Smooth muscle cell (in vitro differentiated cells): ENCODE data around the gene TMEM126B. TPM values are rescaled to one million over a fixed set of nuclear protein-coding genes. Genes with fewer than 3 reads are reported as not detected.

Experiments used
- DNase-seq: peaks from one replicate; lab custom pipeline; 2025; ENCODE audit not compliant: unreplicated experiment; lab: John Stamatoyannopoulos, UW
- H2AFZ ChIP-seq: fragments of 200-600 bp; sonication (generic); 2 replicates; pipeline ENCODE4 v1.6.0; 2016; ENCODE audit warnings: antibody characterized with exemption, low read depth, mild to moderate bottlenecking
- H3F3A ChIP-seq: fragments of 200-600 bp; sonication (generic); 2 replicates; pipeline ENCODE4 v1.6.0; 2017; ENCODE audit warnings: antibody characterized with exemption, low read depth
- H3K27ac ChIP-seq: fragments of 200-600 bp; sonication (generic); 2 replicates; pipeline ENCODE4 v1.5.1; 2016; ENCODE audit warnings: low read depth, mild to moderate bottlenecking
- H3K27me3 ChIP-seq: fragments of 200-600 bp; sonication (generic); 2 replicates; pipeline ENCODE4 v1.6.1; 2016; ENCODE audit warnings: low read depth, mild to moderate bottlenecking
- H3K36me3 ChIP-seq: fragments of 200-600 bp; sonication (generic); 2 replicates; pipeline ENCODE4 v1.5.1; 2016; ENCODE audit warnings: low read depth
- H3K4me1 ChIP-seq: fragments of 200-600 bp; sonication (generic); 2 replicates; pipeline ENCODE4 v1.5.1; 2016; ENCODE audit warnings: low read depth
- H3K4me2 ChIP-seq: fragments of 200-600 bp; sonication (generic); 2 replicates; pipeline ENCODE4 v1.6.0; 2016; ENCODE audit warnings: mild to moderate bottlenecking
- H3K4me3 ChIP-seq: fragments of 200-600 bp; sonication (generic); 2 replicates; pipeline ENCODE4 v1.5.1; 2016; ENCODE audit warnings: mild to moderate bottlenecking
- H3K79me2 ChIP-seq: fragments of 200-600 bp; sonication (generic); 2 replicates; pipeline ENCODE4 v1.6.0; 2016; ENCODE audit warnings: low read depth, mild to moderate bottlenecking
- H3K9ac ChIP-seq: fragments of 200-600 bp; sonication (generic); 2 replicates; pipeline ENCODE4 v1.6.0; 2016; ENCODE audit warnings: low read depth
- H3K9me3 ChIP-seq: fragments of 200-600 bp; sonication (generic); replicated peaks from 2 replicates; pipeline ENCODE4 v1.5.1; 2016; ENCODE audit warnings: low read depth
- H4K20me1 ChIP-seq: fragments of 200-600 bp; sonication (generic); 2 replicates; pipeline ENCODE4 v1.6.0; 2016; ENCODE audit warnings: low read depth
- CTCF ChIP-seq: fragments of 200-600 bp; sonication (generic); IDR thresholded peaks from 2 replicates; pipeline ENCODE4 v1.5.1; 2017; ENCODE audit warnings: borderline replicate concordance, mild to moderate bottlenecking, antibody characterized with exemption; ENCODE audit not compliant: insufficient read depth, poor library complexity, severe bottlenecking
- whole genome bisulfite sequencing: methylation state at CpG from one replicate; pipeline ENCODE4 v1.1.7; 2016; ENCODE audit warnings: low lambda C conversion rate; 5-methylcytosine and 5-hydroxymethylcytosine counted together
- polyA plus RNA-seq: library from polyadenylated mRNA; unstranded; fragments of >200 nt; fragmentation: Nextera tagmentation; extraction: Ambion mirVana; gene quantifications from 2 replicates; pipeline ENCODE4 v1.2.1, GENCODE V29; 2016
- total RNA-seq: library from RNA; depleted of rRNA; stranded (reverse); fragments of >200 nt; gene quantifications from 2 replicates; pipeline ENCODE4 v1.2.3, GENCODE V29; 2014

Gene TMEM126B
- total and polyA plus RNA-seq, 2 experiments from 2014 or later = 49.7 to 76.8 TPM

GRCh38 chr11:85619499-85619898, 8.9 kb upstream of the TMEM126B start:
- H4K20me1 ChIP-seq = no peaks in the 10 kb centered on the region
- H3K36me3 ChIP-seq = no peaks in the 10 kb centered on the region
- no peaks in the 10 kb centered on the region for H3K27me3 ChIP-seq
- no peaks in the 10 kb centered on the region for H3F3A ChIP-seq
- no peak for TF ChIP-seq CTCF
- WGBS = 88% methylated on average over 6 of the region's 6 CpGs
- H3K27ac ChIP-seq = no peak overlapping the region
- no peak overlapping the region for H3K4me2 ChIP-seq
- no peak overlapping the region for H3K4me3 ChIP-seq
- H2AFZ ChIP-seq = no peak overlapping the region
- DNase-seq = no peak
- no peak overlapping the region for H3K9ac ChIP-seq
- H3K4me1 ChIP-seq = no peaks in the 10 kb centered on the region
- no peaks in the 10 kb centered on the region for H3K79me2 ChIP-seq
- no peaks in the 10 kb centered on the region for H3K9me3 ChIP-seq

GRCh38 chr11:85620256-85620655, 8.1 kb upstream of the TMEM126B start:
- Histone ChIP-seq H2AFZ (no peak overlapping the region), H3K4me3 (no peak overlapping the region), H3K27me3 (no peaks in the 10 kb centered on the region), H3K9ac (no peak overlapping the region), H3K36me3 (no peaks in the 10 kb centered on the region), H3K4me1 (no peaks in the 10 kb centered on the region), H3F3A (no peaks in the 10 kb centered on the region), H3K4me2 (no peak overlapping the region), H4K20me1 (no peaks in the 10 kb centered on the region), H3K9me3 (no peaks in the 10 kb centered on the region), H3K79me2 (no peaks in the 10 kb centered on the region), H3K27ac (no peak overlapping the region)
- DNase-seq = no peak
- WGBS = 95% methylated on average over 3 of the region's 3 CpGs
- no peak for TF ChIP-seq CTCF

- Histone ChIP-seq H3K9me3 (no peaks in the 10 kb centered on the region), H3K79me2 (peaks cover 26% of the 10 kb centered on the region), H3K36me3 (no peaks in the 10 kb centered on the region), H3K4me1 (peaks cover 22% of the 10 kb centered on the region), H3F3A (no peaks in the 10 kb centered on the region), H3K4me2 (peak overlapping the region; percentile 98), H3K27me3 (no peaks in the 10 kb centered on the region), H3K27ac (no peak overlapping the region), H3K4me3 (peak overlapping the region; percentile 63), H4K20me1 (no peaks in the 10 kb centered on the region), H3K9ac (no peak overlapping the region), H2AFZ (peak overlapping the region; percentile 93)
- DNase-seq = no peak
- 77% methylated on average over 2 of the region's 2 CpGs for WGBS
- no peak for TF ChIP-seq CTCF
Measured at GRCh38 chr11:85626496-85626895, 1.9 kb upstream of the TMEM126B start.

GRCh38 chr11:85627332-85627997, 928 bp upstream of the TMEM126B start, which contains the start of gene DLG2:
TSS of gene DLG2 (minus strand) at chr11:85627344.
- 3% methylated on average over 23 of the region's 23 CpGs for WGBS
- Histone ChIP-seq H4K20me1 (no peaks in the 10 kb centered on the region), H3K27me3 (no peaks in the 10 kb centered on the region), H3K36me3 (no peaks in the 10 kb centered on the region), H3K4me3 (peak within 1 kb of the TSS; percentile 63), H3K27ac (peak within 1 kb of the TSS; percentile 71), H3K4me2 (peak within 1 kb of the TSS; percentile 98), H3K4me1 (peaks cover 22% of the 10 kb centered on the region), H2AFZ (peak within 1 kb of the TSS; percentile 93), H3K79me2 (peaks cover 36% of the 10 kb centered on the region), H3K9me3 (no peaks in the 10 kb centered on the region), H3K9ac (peak within 1 kb of the TSS; percentile 69), H3F3A (no peaks in the 10 kb centered on the region)
- DNase-seq = no peak
- no peak for TF ChIP-seq CTCF
